Vagina (tissue), 2 donors: ENCODE data around the gene RGS3.

Experiments used
- CTCF ChIP-seq, 3 experiments: fragments of 450-650 bp in 2 of 3; fragments of 200-600 bp in 1 of 3; sonication (generic) in 1 of 3; IDR thresholded peaks; one replicate each; pipeline ENCODE4 v1.5.1; 2017 to 2019; ENCODE audit warnings: antibody characterized with exemption in 3 of 3, mild to moderate bottlenecking in 2 of 3, moderate library complexity in 2 of 3
- POLR2A ChIP-seq, 2 donors: fragments of 450-650 bp; IDR thresholded peaks; one replicate each; pipeline ENCODE4 v1.6.1; 2017; ENCODE audit warnings: antibody characterized with exemption in 2 of 2, mild to moderate bottlenecking in 2 of 2, moderate library complexity in 2 of 2
- POLR2AphosphoS5 ChIP-seq, 2 donors: sonication (generic); formaldehyde crosslinking; IDR thresholded peaks; one replicate each; pipeline ENCODE4 v1.9.0; 2017; ENCODE audit warnings: antibody characterized with exemption in 2 of 2, mild to moderate bottlenecking in 2 of 2, low read depth in 1 of 2; ENCODE audit not compliant: insufficient read depth in 1 of 2

- TF ChIP-seq CTCF (IDR thresholded peaks at IDR 0.05) (no peak), POLR2A (IDR thresholded peaks at IDR 0.05) (no peak), POLR2AphosphoS5 (IDR thresholded peaks at IDR 0.05; ENCODE audit: insufficient read depth in 1 of 2, low read depth in 1 of 2) (no peak)
These were observed 160.4 kb downstream of the RGS3 start for GRCh38 chr9:113623851-113624485.
